Astrocyte (in vitro differentiated cells and primary cell): ENCODE measurements around the gene NTSR1. TPM values are rescaled to one million over a fixed set of nuclear protein-coding genes. Genes with fewer than 3 reads are reported as not detected.
A peak's percentile ranks its signal among the peaks of the same experiment; 100 is the strongest.

Experiments used
- DNase-seq: peaks from one replicate; pipeline ENCODE4 v3.0.0-alpha.2; 2010; ENCODE audit warnings: low read depth
- FAIRE-seq: peaks from 2 replicates; lab custom pipeline; 2011; peaks lifted over from hg19 to GRCh38; lab: Jason Lieb, UNC
- H2AFZ ChIP-seq: 2 replicates; pipeline ENCODE4 v1.6.0; 2012; ENCODE audit warnings: low read depth, low read length, inconsistent platforms
- H3K27ac ChIP-seq: 2 replicates; pipeline ENCODE4 v1.5.1; 2011; ENCODE audit warnings: low read depth, low read length, inconsistent platforms
- H3K27me3 ChIP-seq: 2 replicates; pipeline ENCODE4 v1.6.0; 2011; ENCODE audit warnings: low read length, inconsistent platforms; ENCODE audit not compliant: insufficient read depth
- H3K36me3 ChIP-seq: 2 replicates; pipeline ENCODE4 v1.5.1; 2011; ENCODE audit warnings: low read length, inconsistent platforms; ENCODE audit not compliant: insufficient read depth
- H3K4me1 ChIP-seq: 2 replicates; pipeline ENCODE4 v1.5.1; 2011; ENCODE audit warnings: low read length, inconsistent platforms; ENCODE audit not compliant: insufficient read depth
- H3K4me2 ChIP-seq: 2 replicates; pipeline ENCODE4 v1.6.0; 2012; ENCODE audit warnings: low read length, inconsistent platforms
- H3K4me3 ChIP-seq: 2 replicates; pipeline ENCODE4 v1.5.1; 2011; ENCODE audit warnings: low read depth, mild to moderate bottlenecking, low read length, inconsistent platforms; ENCODE audit not compliant: insufficient read depth
- H3K79me2 ChIP-seq: 2 replicates; pipeline ENCODE4 v1.6.0; 2012; ENCODE audit warnings: mild to moderate bottlenecking, low read length, inconsistent platforms; ENCODE audit not compliant: insufficient read depth
- H3K9ac ChIP-seq: 2 replicates; pipeline ENCODE4 v1.6.0; 2012; ENCODE audit warnings: mild to moderate bottlenecking, low read length, inconsistent platforms
- H3K9me3 ChIP-seq: 2 replicates; pipeline ENCODE4 v1.5.1; 2012; ENCODE audit warnings: low read depth, mild to moderate bottlenecking, low read length, inconsistent platforms; ENCODE audit not compliant: insufficient read depth
- H4K20me1 ChIP-seq: 2 replicates; pipeline ENCODE4 v1.6.0; 2012; ENCODE audit warnings: low read length, inconsistent platforms; ENCODE audit not compliant: insufficient read depth
- H3K27ac Mint-ChIP-seq: one replicate; pipeline ENCODE4 v1.8.0; 2021; ENCODE audit warnings: mild to moderate bottlenecking, mixed read lengths; ENCODE audit not compliant: unreplicated experiment
- H3K27me3 Mint-ChIP-seq: one replicate; pipeline ENCODE4 v1.8.0; 2021; ENCODE audit warnings: low read depth, mixed read lengths; ENCODE audit not compliant: unreplicated experiment
- H3K36me3 Mint-ChIP-seq: one replicate; pipeline ENCODE4 v1.8.0; 2021; ENCODE audit warnings: low read depth, mixed read lengths; ENCODE audit not compliant: unreplicated experiment
- H3K4me1 Mint-ChIP-seq: one replicate; pipeline ENCODE4 v1.8.0; 2021; ENCODE audit warnings: low read depth, mixed read lengths; ENCODE audit not compliant: unreplicated experiment
- H3K4me3 Mint-ChIP-seq: one replicate; pipeline ENCODE4 v1.8.0; 2021; ENCODE audit warnings: mild to moderate bottlenecking, moderate library complexity, mixed read lengths; ENCODE audit not compliant: unreplicated experiment
- H3K9me3 Mint-ChIP-seq: one replicate; pipeline ENCODE4 v1.8.0; 2021; ENCODE audit warnings: mild to moderate bottlenecking, mixed read lengths; ENCODE audit not compliant: unreplicated experiment
- CTCF ChIP-seq: IDR thresholded peaks from 2 replicates; pipeline ENCODE4 v1.5.1; 2011; ENCODE audit warnings: low read depth, mild to moderate bottlenecking, inconsistent platforms, low read length, moderate library complexity; ENCODE audit not compliant: insufficient read depth
- EZH2 ChIP-seq: IDR thresholded peaks from 2 replicates; pipeline ENCODE4 v1.6.1; 2012; ENCODE audit warnings: mild to moderate bottlenecking, low read length, inconsistent platforms; ENCODE audit not compliant: insufficient read depth
- total RNA-seq: library from RNA; stranded (reverse); gene quantifications from 2 replicates; pipeline ENCODE4 v1.2.1, GENCODE V29; 2021

Gene NTSR1
- total RNA-seq, 1 donor from 2014 or later = 0.16 TPM

GRCh38 chr20:62752671-62753501, 44.2 kb downstream of the NTSR1 start:
- no peaks in the 10 kb centered on the region for H4K20me1 ChIP-seq
- TF ChIP-seq CTCF (no peak), EZH2 (no peak)
- H3K27me3 ChIP-seq = peaks cover 9% of the 10 kb centered on the region
- no peaks in the 10 kb centered on the region for H3K36me3 ChIP-seq
- no peak overlapping the region for H3K27ac ChIP-seq
- Mint-ChIP-seq H3K27ac (no peak overlapping the region), H3K36me3 (peaks cover 3% of the 10 kb centered on the region), H3K27me3 (peaks cover 24% of the 10 kb centered on the region), H3K4me1 (no peaks in the 10 kb centered on the region), H3K9me3 (peaks cover 3% of the 10 kb centered on the region), H3K4me3 (no peak overlapping the region)
- FAIRE-seq (no peak), DNase-seq (no peak)
- H3K4me1 ChIP-seq = peaks cover 3% of the 10 kb centered on the region
- no peaks in the 10 kb centered on the region for H3K79me2 ChIP-seq
- peak overlapping the region; percentile 54 for H3K4me2 ChIP-seq
- no peak overlapping the region for H3K4me3 ChIP-seq
- no peaks in the 10 kb centered on the region for H3K9me3 ChIP-seq
- H3K9ac ChIP-seq = no peak overlapping the region
- peak overlapping the region; percentile 63 for H2AFZ ChIP-seq

GRCh38 chr20:62753626-62754025, 45.0 kb downstream of the NTSR1 start:
- Mint-ChIP-seq H3K9me3 (no peaks in the 10 kb centered on the region), H3K27me3 (peaks cover 30% of the 10 kb centered on the region), H3K4me1 (no peaks in the 10 kb centered on the region), H3K36me3 (peaks cover 3% of the 10 kb centered on the region), H3K4me3 (no peak overlapping the region), H3K27ac (no peak overlapping the region)
- TF ChIP-seq CTCF (no peak), EZH2 (no peak)
- Histone ChIP-seq H3K9me3 (no peaks in the 10 kb centered on the region), H3K9ac (no peak overlapping the region), H3K4me1 (peaks cover 3% of the 10 kb centered on the region), H4K20me1 (no peaks in the 10 kb centered on the region), H3K27ac (no peak overlapping the region), H3K4me2 (no peak overlapping the region), H2AFZ (no peak overlapping the region), H3K79me2 (no peaks in the 10 kb centered on the region), H3K27me3 (peaks cover 6% of the 10 kb centered on the region), H3K36me3 (no peaks in the 10 kb centered on the region), H3K4me3 (no peak overlapping the region)
- no peak for FAIRE-seq
- DNase-seq = no peak
